Pancreas (tissue), 10 donors: ENCODE measurements around the gene PBXIP1. TPM values are rescaled to one million over a fixed set of nuclear protein-coding genes. Genes with fewer than 3 reads are reported as not detected.
"Not testable (repeated sequence)": the region's sequence is repeated elsewhere in the genome, so short reads cannot be mapped to it uniquely, and the experiment has no call there.

ENCODE experiments used
- ATAC-seq, 4 donors: fragments of 200-7000 bp; cut with Tn5 transposase; one replicate each; pipeline versions ENCODE4 v1.8.0 to v1.9.1; 2020; ENCODE audit warnings: mild to moderate bottlenecking in 4 of 4, moderate library complexity in 4 of 4
- DNase-seq, 6 donors: peaks; one replicate each; pipeline ENCODE4 v3.0.0-alpha.2; 2020
- FAIRE-seq: peaks from 2 replicates; lab custom pipeline; 2012; peaks lifted over from hg19 to GRCh38; lab: Jason Lieb, UNC
- H3K27ac ChIP-seq, 4 donors: fragments of 200-600 bp; sonication (generic); 1 replicate in 3 of 4; 2 replicates in 1 of 4; pipeline versions ENCODE4 v1.5.0 to v1.8.0; 2020
- H3K27me3 ChIP-seq, 4 donors: fragments of 200-600 bp; one replicate each; pipeline ENCODE4 v1.8.0; 2021
- H3K36me3 ChIP-seq, 3 donors: fragments of 200-600 bp; sonication (generic) in 1 of 3; one replicate each; pipeline versions ENCODE4 v1.5.0 to v1.8.0; 2020 to 2021
- H3K4me1 ChIP-seq, 3 donors: fragments of 200-600 bp; one replicate each; pipeline ENCODE4 v1.8.0; 2021
- H3K4me3 ChIP-seq, 4 donors: fragments of 200-600 bp; sonication (generic) in 2 of 4; one replicate each; pipeline versions ENCODE4 v1.5.0 to v1.8.0; 2020 to 2021
- H3K9me3 ChIP-seq, 4 donors: fragments of 200-600 bp; one replicate each; pipeline ENCODE4 v1.8.0; 2021
- CTCF ChIP-seq, 4 donors: fragments of 200-600 bp; sonication (generic) in 3 of 4; IDR thresholded peaks; one replicate each; pipeline versions ENCODE4 v1.5.0 to v1.8.0; 2021; ENCODE audit warnings: antibody characterized with exemption in 4 of 4
- WGBS, 2 donors: extraction: QIAGEN DNeasy Blood & Tissue Kit; methylation state at CpG; one replicate each; pipeline ENCODE4 v1.1.7; 2013; 5-methylcytosine and 5-hydroxymethylcytosine counted together
- intact Hi-C, 3 donors: fragments of 100-400 bp; cut with DNase I; formaldehyde crosslinking; loops; one replicate each; pipeline versions ENCODE4 v1.11.1 to v1.14.2; 2022
- polyA plus RNA-seq, 2 donors: library from polyadenylated mRNA; stranded (reverse); fragments of 200-250 nt; gene quantifications; one replicate each; pipeline ENCODE4 v1.2.3, GENCODE V29; 2013
- total RNA-seq, 6 donors: library from RNA; stranded (reverse); fragmentation: NEBNext Ultra II Directional in 4 of 6; extraction: Animal tissue kit (Norgen Biotek cat#: 25700) in 4 of 6; gene quantifications; one replicate each; pipeline versions ENCODE4 v1.2.1 to v1.2.4, GENCODE V29; 2021 to 2023
- donor health status: healthy with polysubstance abuse.
- donor health status: DM: no; HTN: no; CAD: no; lungs with moderate emphysema.
- donor health status: DM: no; HTN: no; CAD: no.
- donor health status: control.
- donor health status: control.
- donor health status: Bipolar disorder and iron deficiency.
- donor health status: DM: yes; HTN: yes; CAD: no.
- donor health status: DM: no; HTN: no; CAD: no.
- donor health status: DM: no; HTN: no; CAD: no.
- donor health status: DM: yes; HTN: yes; CAD: no.

Gene PBXIP1
- total and polyA plus RNA-seq, 8 donors: 15.6 to 53.1 (median 28.4) TPM

GRCh38 chr1:154999571-155000410, 43.9 kb upstream of the PBXIP1 start:
- no peaks in the 10 kb centered on the region for H3K27me3 ChIP-seq
- ATAC-seq: no peak
- no peaks in the 10 kb centered on the region for H3K9me3 ChIP-seq
- H3K4me1 ChIP-seq: peaks cover 3 to 22% (median 6%) of the 10 kb centered on the region in 3 donors
- FAIRE-seq: no peak
- H3K4me3 ChIP-seq: peak overlapping the region in 3 of 4 donors; percentile 18 to 87 (median 58)
- no peaks in the 10 kb centered on the region for H3K36me3 ChIP-seq
- H3K27ac ChIP-seq: peak overlapping the region; percentile 77 to 98 (median 97)
- peak in 2 of 6 donors; percentile 59 to 64 for DNase-seq
- 3 to 8% methylated on average over 35 to 50 of the region's 50 CpGs for WGBS, 2 donors
- no peak for TF ChIP-seq CTCF (IDR thresholded peaks at IDR 0.05)
- intact Hi-C loops: no loop called here

- intact Hi-C loops: no loop called here
- Histone ChIP-seq H3K27ac (peak overlapping the region; percentile 77 to 98 (median 97)), H3K27me3 (no peaks in the 10 kb centered on the region), H3K4me3 (peak overlapping the region in 2 of 4 donors; percentile 58 to 87), H3K36me3 (no peaks in the 10 kb centered on the region), H3K4me1 (peaks cover 3 to 19% (median 6%) of the 10 kb centered on the region in 3 donors), H3K9me3 (no peaks in the 10 kb centered on the region)
- FAIRE-seq (no peak), DNase-seq (peak in 3 of 6 donors; percentile 66 to 78 (median 68)), ATAC-seq (no peak)
- 10 to 11% methylated on average over 35 to 40 of the region's 40 CpGs for WGBS, 2 donors
- TF ChIP-seq CTCF (IDR thresholded peaks at IDR 0.05): peak; percentile 51 to 70 (median 66)
Observed at GRCh38 chr1:154998818-154999570, 43.1 kb upstream of the PBXIP1 start.

GRCh38 chr1:154998201-154998780, 42.4 kb upstream of the PBXIP1 start:
- Histone ChIP-seq H3K27me3 (no peaks in the 10 kb centered on the region), H3K4me1 (peaks cover 3 to 19% (median 6%) of the 10 kb centered on the region in 3 donors), H3K36me3 (no peaks in the 10 kb centered on the region), H3K4me3 (no peak overlapping the region), H3K27ac (no peak overlapping the region), H3K9me3 (no peaks in the 10 kb centered on the region)
- 73 to 74% methylated on average over 13 to 16 of the region's 16 CpGs for WGBS, 2 donors
- FAIRE-seq (no peak), DNase-seq (no peak), ATAC-seq (no peak)
- intact Hi-C loops: no loop called here
- no peak for TF ChIP-seq CTCF (IDR thresholded peaks at IDR 0.05)

GRCh38 chr1:154996966-154997701, 41.2 kb upstream of the PBXIP1 start:
- H3K27me3 ChIP-seq: no peaks in the 10 kb centered on the region
- no peak overlapping the region for H3K4me3 ChIP-seq
- peaks cover 3 to 19% (median 6%) of the 10 kb centered on the region in 3 donors for H3K4me1 ChIP-seq
- no peak overlapping the region for H3K27ac ChIP-seq
- H3K9me3 ChIP-seq: no peaks in the 10 kb centered on the region
- H3K36me3 ChIP-seq: no peaks in the 10 kb centered on the region
- intact Hi-C loops: no loop called here
- ATAC-seq (no peak), FAIRE-seq (no peak), DNase-seq (peak in 1 of 6 donors; percentile 13)
- 83 to 84% methylated on average over 15 of the region's 15 CpGs for WGBS, 2 donors
- no peak for TF ChIP-seq CTCF (IDR thresholded peaks at IDR 0.05)

GRCh38 chr1:154995301-154995983, 39.5 kb upstream of the PBXIP1 start:
- ATAC-seq: peak in 3 of 4 donors; percentile 31 to 40 (median 39)
- H3K4me1 ChIP-seq: peaks cover 3 to 19% (median 6%) of the 10 kb centered on the region in 3 donors
- H3K9me3 ChIP-seq, H3K27ac ChIP-seq, FAIRE-seq, H3K4me3 ChIP-seq, H3K36me3 ChIP-seq, intact Hi-C loops, H3K27me3 ChIP-seq: not testable (repeated sequence)
- peak in 2 of 6 donors; percentile 66 to 68 for DNase-seq
- WGBS, 2 donors: 50 to 53% methylated on average over 10 to 11 of the region's 13 CpGs
